Activated CD4-positive, alpha-beta memory T cell treated with anti-CD3 and anti-CD28 coated beads for 36 hours (primary cell): ENCODE data around the gene ARID2. TPM values are rescaled to one million over a fixed set of nuclear protein-coding genes. Genes with fewer than 3 reads are reported as not detected.

ENCODE experiments used
- CTCF ChIA-PET: fragments of 350-600 bp; sonication (Branson Sonifier 250); formaldehyde crosslinking; loops from one replicate; lab custom pipeline; 2021; ENCODE audit warnings: antibody characterized with exemption, inconsistent platforms; lab: Charles Lee
- POLR2A ChIA-PET: fragments of 350-600 bp; sonication (Branson Sonifier 250); formaldehyde crosslinking; loops from one replicate; lab custom pipeline; 2021; ENCODE audit warnings: antibody characterized with exemption; lab: Charles Lee
- DNase-seq: peaks from one replicate; pipeline ENCODE4 v3.0.0-alpha.2; 2020
- H3K27ac Mint-ChIP-seq: one replicate; pipeline ENCODE4 v1.8.0; 2021; ENCODE audit warnings: mixed read lengths
- H3K27me3 Mint-ChIP-seq: one replicate; pipeline ENCODE4 v1.8.0; 2021; ENCODE audit warnings: mixed read lengths
- H3K36me3 Mint-ChIP-seq: one replicate; pipeline ENCODE4 v1.8.0; 2021; ENCODE audit warnings: mixed read lengths
- H3K4me1 Mint-ChIP-seq: one replicate; pipeline ENCODE4 v1.8.0; 2021; ENCODE audit warnings: low read depth, mixed read lengths
- H3K4me3 Mint-ChIP-seq: one replicate; pipeline ENCODE4 v1.8.0; 2021; ENCODE audit warnings: mild to moderate bottlenecking, mixed read lengths
- H3K9me3 Mint-ChIP-seq: one replicate; pipeline ENCODE4 v1.8.0; 2021; ENCODE audit warnings: mixed read lengths
- intact Hi-C: fragments of 100-400 bp; cut with micrococcal nuclease; formaldehyde crosslinking; loops from one replicate; pipeline ENCODE4 v1.15.1; 2023
- total RNA-seq, 2 experiments: library from RNA; stranded (reverse); gene quantifications; one replicate each; pipeline ENCODE4 v1.2.3, GENCODE V29; 2021

ARID2 gene
- 10 to 100 TPM; 25.5 to 28.2 TPM for total RNA-seq

DNA sequence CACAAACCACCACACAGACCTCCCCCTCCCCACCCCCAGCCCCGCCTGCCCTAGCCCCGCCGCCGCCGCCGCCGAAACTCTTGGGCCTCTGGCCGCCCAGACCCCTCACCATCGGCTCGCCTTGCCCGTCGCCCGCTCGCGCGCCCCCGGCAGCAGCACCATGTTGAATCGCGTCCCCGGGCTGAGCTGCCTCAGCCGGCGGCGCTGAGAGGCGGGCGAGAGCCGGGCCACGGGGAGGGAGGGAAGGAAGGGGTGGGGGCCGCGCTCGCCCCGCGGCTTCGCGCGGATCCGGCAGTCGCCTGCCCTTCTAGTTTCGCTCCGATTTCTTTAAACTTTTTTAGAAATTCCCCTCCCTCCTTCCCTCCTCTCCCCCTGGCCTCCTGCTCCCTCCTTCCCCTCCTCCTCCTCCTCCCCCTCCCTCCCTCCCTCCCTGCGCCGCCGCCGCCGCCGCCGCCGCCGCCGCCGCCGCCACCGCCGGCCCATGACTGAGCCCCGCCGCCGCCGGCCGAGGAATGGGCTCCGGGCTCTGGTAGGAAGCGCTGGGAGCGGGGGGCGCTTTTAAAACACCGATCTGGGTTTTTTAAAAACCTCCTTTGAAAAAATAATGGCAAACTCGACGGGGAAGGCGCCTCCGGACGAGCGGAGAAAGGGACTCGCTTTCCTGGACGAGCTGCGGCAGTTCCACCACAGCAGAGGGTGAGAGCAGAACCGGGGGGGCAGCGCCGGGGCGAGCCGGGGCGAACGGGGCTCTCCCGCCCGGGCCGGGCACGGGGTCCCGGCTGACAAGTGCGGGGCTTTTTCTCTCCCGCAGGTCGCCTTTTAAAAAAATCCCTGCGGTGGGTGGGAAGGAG lies at the start of gene ARID2:
ARID2 (plus strand) TSS at position 474 of the 851 bp plus-strand sequence; CDS start at position 605, 131 bp downstream.
- peak; percentile 71 for DNase-seq
- Mint-ChIP-seq H3K4me3 (peak within 1 kb of the TSS; percentile 95), H3K27ac (peak within 1 kb of the TSS; percentile 99)

DNA sequence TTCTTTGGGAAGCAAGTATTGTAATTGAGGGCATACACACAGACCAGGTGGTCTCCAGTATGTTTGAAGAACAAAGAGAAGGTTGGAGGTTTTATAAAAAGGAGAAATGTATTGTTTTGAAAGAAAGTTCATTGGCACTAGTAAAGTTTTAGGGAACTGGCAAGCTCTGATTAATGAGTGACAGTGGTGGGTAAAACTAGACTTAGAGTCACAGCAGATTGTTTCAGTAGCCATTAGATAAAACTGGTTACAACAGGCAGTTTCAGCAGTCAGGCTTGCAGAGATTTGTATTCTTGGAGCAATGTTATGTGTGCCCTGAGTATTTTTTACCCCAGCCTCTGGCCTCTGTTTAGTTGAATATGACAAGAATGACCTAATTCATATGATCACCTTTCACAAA lies 49.1 kb upstream of the ARID2 start:
- no peaks in the 10 kb centered on the region for H3K36me3 Mint-ChIP-seq
- intact Hi-C loops: no loop called here
- H3K27me3 Mint-ChIP-seq: peaks cover 4% of the 10 kb centered on the region
- H3K4me3 Mint-ChIP-seq: no peak overlapping the region
- H3K27ac Mint-ChIP-seq: no peak overlapping the region
- no peaks in the 10 kb centered on the region for H3K9me3 Mint-ChIP-seq
- H3K4me1 Mint-ChIP-seq: no peaks in the 10 kb centered on the region
- POLR2A ChIA-PET: no interaction called here
- CTCF ChIA-PET: interaction anchor here (2.2 kb wide), 1 partner anchor 136 kb away, joined by 10 read pairs; no protein-coding TSS in a partner anchor
- no peak for DNase-seq

More for the DNA sequence above, at the start of gene ARID2:
- intact Hi-C loops: loop anchor here (2.0 to 10.0 kb wide), 7 partner anchors 15 to 1488 kb away; partner anchors contain the start of gene SLC38A2
- CTCF ChIA-PET: interaction anchor here (0.6 to 10.6 kb wide), 9 partner anchors 9 to 261 kb away, joined by 3 to 105 read pairs (median 3); partner anchors contain the start of gene SCAF11
- Mint-ChIP-seq H3K36me3 (peaks cover 22% of the 10 kb centered on the region), H3K27me3 (no peaks in the 10 kb centered on the region), H3K4me1 (peaks cover 19% of the 10 kb centered on the region), H3K9me3 (no peaks in the 10 kb centered on the region)
- POLR2A ChIA-PET: interaction anchor here (1.0 to 1.8 kb wide), 6 partner anchors 13 to 643 kb away, joined by 3 to 6 read pairs (median 4); no protein-coding TSS in a partner anchor

DNA sequence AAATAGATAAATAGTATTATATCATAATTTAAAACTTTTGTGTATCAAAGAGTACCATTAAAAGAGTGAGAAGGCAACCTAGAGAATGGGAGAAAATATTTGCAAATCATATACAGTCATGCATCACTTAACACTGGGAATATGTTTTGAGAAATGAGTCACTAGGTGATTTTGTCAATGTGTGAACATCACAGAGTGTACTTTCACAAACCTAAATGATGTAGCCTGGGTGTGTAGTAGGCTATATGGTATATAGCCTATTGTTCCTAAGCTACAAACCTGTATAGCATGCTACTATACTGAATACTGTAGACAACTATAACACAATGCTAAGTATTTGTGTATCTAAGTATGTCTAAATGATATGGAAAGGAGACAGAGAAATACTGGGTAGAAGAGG lies 48.0 kb upstream of the ARID2 start:
- Mint-ChIP-seq H3K4me1 (peaks cover under 1% of the 10 kb centered on the region), H3K36me3 (no peaks in the 10 kb centered on the region), H3K27ac (no peak overlapping the region), H3K4me3 (no peak overlapping the region), H3K9me3 (no peaks in the 10 kb centered on the region), H3K27me3 (peaks cover 4% of the 10 kb centered on the region)
- intact Hi-C loops: no loop called here
- DNase-seq: no peak
- CTCF ChIA-PET: no interaction called here
- POLR2A ChIA-PET: no interaction called here

DNA sequence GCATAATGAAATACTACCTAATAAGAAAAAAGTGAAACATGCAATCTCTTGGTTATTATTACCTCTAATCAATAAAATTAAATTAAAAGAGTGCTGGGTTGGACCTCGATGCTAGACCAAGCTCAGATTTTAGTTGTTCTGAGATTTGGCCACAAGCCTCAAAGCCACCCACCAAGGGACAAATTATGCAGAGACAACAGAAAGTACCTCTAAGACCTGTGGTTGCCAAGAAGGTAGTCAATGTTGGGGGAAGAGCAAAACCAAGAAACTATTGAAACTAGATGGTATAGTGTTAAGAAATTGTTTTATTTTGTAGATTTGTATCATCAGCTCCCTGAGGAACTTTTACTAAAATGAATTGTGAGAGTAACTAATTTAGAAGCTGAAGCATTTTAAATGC lies 43.8 kb upstream of the ARID2 start:
- no peaks in the 10 kb centered on the region for H3K9me3 Mint-ChIP-seq
- CTCF ChIA-PET: no interaction called here
- H3K4me1 Mint-ChIP-seq: peaks cover 7% of the 10 kb centered on the region
- intact Hi-C loops: no loop called here
- H3K27me3 Mint-ChIP-seq: peaks cover 5% of the 10 kb centered on the region
- POLR2A ChIA-PET: interaction anchor here (1.2 kb wide), 1 partner anchor 17 kb away, joined by 3 read pairs; no protein-coding TSS in a partner anchor
- DNase-seq: no peak
- no peaks in the 10 kb centered on the region for H3K36me3 Mint-ChIP-seq
- no peak overlapping the region for H3K27ac Mint-ChIP-seq
- no peak overlapping the region for H3K4me3 Mint-ChIP-seq

DNA sequence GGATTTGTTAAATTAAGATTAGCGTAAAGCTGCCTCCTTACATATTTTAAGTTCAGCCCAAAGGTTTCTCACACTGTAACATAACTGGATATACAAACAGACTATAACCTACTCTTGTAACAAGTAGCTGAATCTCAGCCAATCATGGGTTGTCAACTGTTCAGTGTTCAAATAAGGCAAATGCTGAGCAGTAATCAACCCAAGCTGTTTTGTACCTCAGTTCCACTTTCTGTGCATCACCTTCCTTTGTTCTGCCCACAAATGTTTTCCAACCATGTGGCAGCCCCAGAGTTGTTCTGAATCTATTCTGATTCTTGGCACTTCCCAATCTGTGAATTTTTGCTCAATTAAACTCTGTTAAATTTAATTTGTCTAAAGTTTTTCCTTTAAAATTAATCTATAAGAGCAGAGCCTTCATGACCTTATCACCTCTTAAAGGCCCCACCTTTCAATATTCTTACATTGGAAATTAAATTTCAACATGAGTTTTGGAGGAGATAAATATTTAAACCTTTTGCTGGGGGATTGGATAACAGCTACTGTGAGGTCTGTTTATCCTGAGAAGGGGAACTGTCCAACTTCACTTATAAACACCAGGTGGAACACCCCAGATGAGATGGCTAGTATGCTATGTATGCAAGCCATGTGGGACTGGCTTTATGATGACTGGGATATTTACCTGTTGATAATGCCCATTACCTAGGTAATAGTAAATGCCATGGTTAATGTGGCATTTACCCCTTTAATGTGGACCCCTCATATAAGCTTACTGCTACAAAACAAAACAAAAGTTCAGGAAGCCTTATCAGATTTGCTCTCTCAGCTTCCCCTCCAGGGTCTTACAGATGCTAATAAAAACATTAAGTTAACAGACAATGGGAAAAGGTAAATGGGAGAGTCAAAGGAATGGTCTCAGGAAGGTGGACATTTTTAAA lies 42.2 kb upstream of the ARID2 start:
- H3K9me3 Mint-ChIP-seq: no peaks in the 10 kb centered on the region
- peaks cover 3% of the 10 kb centered on the region for H3K27me3 Mint-ChIP-seq
- intact Hi-C loops: no loop called here
- no peak overlapping the region for H3K27ac Mint-ChIP-seq
- no peak for DNase-seq
- POLR2A ChIA-PET: interaction anchor here (1.0 kb wide), 1 partner anchor 39 kb away, joined by 3 read pairs; no protein-coding TSS in a partner anchor
- no peaks in the 10 kb centered on the region for H3K36me3 Mint-ChIP-seq
- no peak overlapping the region for H3K4me3 Mint-ChIP-seq
- CTCF ChIA-PET: interaction anchor here (0.6 kb wide), 1 partner anchor 144 kb away, joined by 3 read pairs; no protein-coding TSS in a partner anchor
- H3K4me1 Mint-ChIP-seq: peaks cover 7% of the 10 kb centered on the region

- no peaks in the 10 kb centered on the region for H3K36me3 Mint-ChIP-seq
- intact Hi-C loops: no loop called here
- no peak overlapping the region for H3K27ac Mint-ChIP-seq
- H3K4me3 Mint-ChIP-seq: no peak overlapping the region
- H3K27me3 Mint-ChIP-seq: peaks cover 3% of the 10 kb centered on the region
- H3K9me3 Mint-ChIP-seq: no peaks in the 10 kb centered on the region
- no peak for DNase-seq
- ChIA-PET CTCF (no interaction called here), POLR2A (interaction anchor here (1.0 kb wide), 1 partner anchor 38 kb away, joined by 3 read pairs; no protein-coding TSS in a partner anchor)
- peaks cover 7% of the 10 kb centered on the region for H3K4me1 Mint-ChIP-seq
Observed at GRCh38 chr12:45688183-45688582, 41.3 kb upstream of the ARID2 start.

DNA sequence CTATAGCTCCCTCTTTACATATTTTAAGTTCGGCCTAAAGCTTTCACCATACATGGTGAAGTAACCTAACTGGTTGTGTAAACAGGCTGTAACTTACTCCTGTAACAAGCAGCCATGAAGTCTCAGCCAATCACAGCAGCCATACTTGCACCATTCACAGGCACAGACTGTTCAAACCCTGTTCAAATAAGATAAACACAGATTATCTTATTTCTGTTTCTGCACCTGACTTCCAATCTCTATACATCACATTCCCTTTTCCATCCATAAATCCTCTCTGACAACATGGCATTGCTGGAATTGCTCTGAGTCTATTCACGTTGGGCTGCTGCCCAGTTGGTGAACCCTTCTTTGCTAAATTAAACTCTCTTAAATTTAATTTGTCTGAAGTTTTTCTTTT lies 34.5 kb upstream of the ARID2 start:
- Mint-ChIP-seq H3K27ac (no peak overlapping the region), H3K4me3 (no peak overlapping the region), H3K9me3 (peaks cover 4% of the 10 kb centered on the region), H3K4me1 (no peaks in the 10 kb centered on the region), H3K36me3 (peaks cover 1% of the 10 kb centered on the region), H3K27me3 (no peaks in the 10 kb centered on the region)
- CTCF ChIA-PET: interaction anchor here (1.1 kb wide), 1 partner anchor 151 kb away, joined by 4 read pairs; no protein-coding TSS in a partner anchor
- DNase-seq: no peak
- intact Hi-C loops: no loop called here
- POLR2A ChIA-PET: no interaction called here

DNA sequence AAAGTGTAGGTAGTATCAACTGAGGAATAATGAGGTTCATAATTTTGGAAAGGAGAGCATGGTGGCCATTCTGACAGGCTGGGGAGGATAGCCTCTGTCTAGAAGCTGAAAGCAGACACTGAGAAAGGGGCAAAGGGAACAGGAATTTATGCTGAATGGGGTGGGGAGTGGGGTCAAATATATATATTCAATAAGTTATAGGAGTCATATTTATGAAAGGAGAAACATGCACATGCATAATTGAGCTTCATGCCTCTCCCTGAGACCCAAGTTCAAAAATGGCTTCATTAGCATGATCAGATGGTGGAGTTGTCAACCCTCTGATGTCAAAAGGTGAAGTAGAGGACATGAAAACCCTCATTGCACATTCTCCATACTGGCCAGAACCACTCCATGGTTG lies 33.9 kb upstream of the ARID2 start:
- Mint-ChIP-seq H3K4me3 (no peak overlapping the region), H3K27ac (no peak overlapping the region), H3K4me1 (no peaks in the 10 kb centered on the region), H3K36me3 (peaks cover 1% of the 10 kb centered on the region), H3K9me3 (peaks cover 4% of the 10 kb centered on the region), H3K27me3 (no peaks in the 10 kb centered on the region)
- POLR2A ChIA-PET: no interaction called here
- DNase-seq: no peak
- CTCF ChIA-PET: interaction anchor here (1.1 kb wide), 1 partner anchor 152 kb away, joined by 4 read pairs; no protein-coding TSS in a partner anchor
- intact Hi-C loops: no loop called here

GRCh38 chr12:45696049-45696448 lies 33.5 kb upstream of the ARID2 start:
- intact Hi-C loops: no loop called here
- no peak for DNase-seq
- no peaks in the 10 kb centered on the region for H3K4me1 Mint-ChIP-seq
- peaks cover 1% of the 10 kb centered on the region for H3K36me3 Mint-ChIP-seq
- ChIA-PET CTCF (interaction anchor here (1.1 kb wide), 1 partner anchor 152 kb away, joined by 4 read pairs; no protein-coding TSS in a partner anchor), POLR2A (no interaction called here)
- H3K27me3 Mint-ChIP-seq: no peaks in the 10 kb centered on the region
- H3K4me3 Mint-ChIP-seq: no peak overlapping the region
- H3K27ac Mint-ChIP-seq: no peak overlapping the region
- H3K9me3 Mint-ChIP-seq: peaks cover 6% of the 10 kb centered on the region

DNA sequence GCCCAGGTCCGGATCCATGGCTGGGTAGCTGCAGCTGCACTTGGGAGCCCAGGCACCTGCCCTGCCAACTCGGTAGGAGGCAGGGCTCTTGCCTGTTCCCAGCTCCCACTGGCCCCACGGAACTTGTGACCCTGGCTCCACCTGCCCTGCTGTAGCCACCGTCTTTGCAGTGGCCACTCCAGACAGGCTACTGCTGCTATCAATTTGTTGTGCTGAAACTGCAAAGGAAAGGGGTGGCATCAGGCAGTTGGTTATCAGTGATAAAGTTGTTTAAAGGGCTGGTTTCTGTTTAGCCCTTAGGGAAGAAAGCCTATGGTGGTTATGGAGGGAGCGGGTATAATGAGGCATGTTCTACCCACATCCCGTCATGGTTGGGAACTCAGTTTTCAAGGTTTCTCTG lies 32.1 kb upstream of the ARID2 start:
- CTCF ChIA-PET: no interaction called here
- Mint-ChIP-seq H3K27ac (no peak overlapping the region), H3K36me3 (peaks cover 3% of the 10 kb centered on the region), H3K9me3 (peaks cover 14% of the 10 kb centered on the region), H3K4me3 (no peak overlapping the region), H3K4me1 (no peaks in the 10 kb centered on the region), H3K27me3 (no peaks in the 10 kb centered on the region)
- POLR2A ChIA-PET: no interaction called here
- intact Hi-C loops: no loop called here
- no peak for DNase-seq

DNA sequence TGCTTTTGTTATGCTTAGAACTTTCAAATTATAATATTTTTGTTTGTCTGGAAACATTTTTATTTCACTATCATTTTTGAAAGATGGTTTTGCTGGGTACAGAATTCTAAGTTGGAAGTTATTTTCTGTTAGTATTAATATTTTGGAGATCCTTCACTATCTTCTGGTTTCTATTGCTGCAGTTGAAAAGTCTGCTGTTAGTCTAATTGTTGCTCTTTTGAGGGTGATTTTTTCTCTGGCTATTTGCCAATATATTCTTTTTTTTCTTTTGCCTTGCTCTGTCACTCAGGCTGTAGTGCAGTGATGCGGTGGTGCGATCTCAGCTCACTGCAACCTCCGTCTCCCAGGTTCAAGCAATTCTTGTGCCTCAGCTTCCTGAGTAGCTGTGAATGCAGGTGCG lies 28.2 kb upstream of the ARID2 start:
- Mint-ChIP-seq H3K27me3 (no peaks in the 10 kb centered on the region), H3K4me1 (no peaks in the 10 kb centered on the region), H3K9me3 (peaks cover 13% of the 10 kb centered on the region), H3K27ac (no peak overlapping the region), H3K4me3 (no peak overlapping the region), H3K36me3 (peaks cover 4% of the 10 kb centered on the region)
- CTCF ChIA-PET: no interaction called here
- DNase-seq: no peak
- intact Hi-C loops: no loop called here
- POLR2A ChIA-PET: no interaction called here
